A673 (cell line): ENCODE results near the gene BCAS1.

Source experiments
- CTCF ChIP-seq: fragments of 300-800, 200-600 bp; sonication (generic); conservative IDR thresholded peaks from 2 replicates; pipeline ENCODE4 v1.5.1; 2017; ENCODE audit warnings: low read depth, mild to moderate bottlenecking, antibody characterized with exemption, low read length, moderate library complexity, mixed read lengths
- EZH2 ChIP-seq: fragments of 200-600 bp; sonication (generic); IDR thresholded peaks from 2 replicates; pipeline ENCODE4 v1.6.1; 2017; ENCODE audit warnings: borderline replicate concordance, low read depth, mild to moderate bottlenecking, mixed read lengths, antibody characterized with exemption, low read length; ENCODE audit not compliant: poor library complexity, severe bottlenecking

- TF ChIP-seq CTCF (no peak), EZH2 (no peak)
Observed at GRCh38 chr20:53904261-53904660, 166.1 kb downstream of the BCAS1 start.
